HepG2 (cell line): Measurements from ENCODE around the gene HUNK. TPM values are rescaled to one million over a fixed set of nuclear protein-coding genes. Genes with fewer than 3 reads are reported as not detected.
A peak's percentile ranks its signal among the peaks of the same experiment; 100 is the strongest.

Source experiments
- ATAC-seq: fragments of 200-7000 bp; cut with Tn5 transposase; 3 replicates; pipeline ENCODE4 v1.9.1; 2020; ENCODE audit warnings: mild to moderate bottlenecking, moderate library complexity
- BruUV-seq: library from RNA; stranded (reverse); fragments of 400-500 nt; replicated peaks from 2 replicates; lab custom pipeline; 2021; lab: Mats Ljungman, UMichigan
- CTCF ChIA-PET: fragments of 300-600 bp; formaldehyde crosslinking; extraction: SDS; loops from one replicate; lab custom pipeline; 2021; ENCODE audit warnings: low total read pairs, inconsistent platforms, low intra/inter-chr PET ratio; lab: Yijun Ruan, JAX
- POLR2A ChIA-PET: fragments of 350-600 bp; sonication (Branson Sonifier 250); formaldehyde crosslinking; loops from one replicate; lab custom pipeline; 2020; ENCODE audit warnings: antibody characterized with exemption, inconsistent platforms; lab: Yijun Ruan, JAX
- DNase-seq: peaks from one replicate; pipeline ENCODE4 v3.0.0-alpha.2; 2015; ENCODE audit warnings: low spot score
- FAIRE-seq: peaks from 3 replicates; lab custom pipeline; 2011; peaks lifted over from hg19 to GRCh38; lab: Jason Lieb, UNC
- H2AFZ ChIP-seq: one replicate; pipeline ENCODE4 v1.6.1; 2011; ENCODE audit warnings: low read length, inconsistent platforms
- H3K27ac ChIP-seq: fragments of 300-600 bp; 3 replicates; pipeline ENCODE4 v1.8.0; 2011; ENCODE audit warnings: mixed run types, mild to moderate bottlenecking, mixed read lengths, low read length, inconsistent platforms; ENCODE audit not compliant: insufficient read depth; ENCODE audit errors: extremely low read length
- H3K27me3 ChIP-seq, 2 experiments: fragments of 200-600 bp in 1 of 2; 2 replicates in 1 of 2; 3 replicates in 1 of 2; pipeline versions ENCODE4 v1.6.0 to v1.8.0; 2011; ENCODE audit warnings: low read length in 2 of 2, mild to moderate bottlenecking in 2 of 2, moderate library complexity in 2 of 2, inconsistent platforms in 1 of 2; ENCODE audit not compliant: insufficient read depth in 2 of 2, control insufficient read depth in 1 of 2
- H3K36me3 ChIP-seq, 2 experiments: fragments of 200-600 bp in 1 of 2; replicated peaks in 1 of 2; 2 replicates in 1 of 2; 3 replicates in 1 of 2; pipeline versions ENCODE4 v1.5.1 to v1.8.0; 2011; ENCODE audit warnings: low read length in 2 of 2, inconsistent platforms in 1 of 2; ENCODE audit not compliant: insufficient read depth in 2 of 2, control insufficient read depth in 1 of 2
- H3K4me1 ChIP-seq: 2 replicates; pipeline ENCODE4 v1.5.1; 2012; ENCODE audit warnings: low read length, inconsistent platforms; ENCODE audit not compliant: insufficient read depth
- H3K4me2 ChIP-seq: 2 replicates; pipeline ENCODE4 v1.6.0; 2011; ENCODE audit warnings: low read depth, low read length, inconsistent platforms
- H3K4me3 ChIP-seq, 3 experiments: fragments of 200-600 bp in 1 of 3; sonication (generic), shearing (Covaris generic) in 1 of 3; replicated peaks in 1 of 3; 2 replicates each; pipeline ENCODE4 v1.5.1; 2011 to 2016; ENCODE audit warnings: low read length in 3 of 3, inconsistent platforms in 2 of 3, low read depth in 2 of 3, mild to moderate bottlenecking in 2 of 3, control low read depth in 1 of 3, mixed read lengths in 1 of 3; ENCODE audit not compliant: insufficient read depth in 1 of 3
- H3K79me2 ChIP-seq: one replicate; pipeline ENCODE4 v1.6.1; 2011; ENCODE audit warnings: low read length, inconsistent platforms; ENCODE audit not compliant: insufficient read depth
- H3K9ac ChIP-seq: 2 replicates; pipeline ENCODE4 v1.6.0; 2011; ENCODE audit warnings: mild to moderate bottlenecking, low read depth, low read length, inconsistent platforms; ENCODE audit not compliant: insufficient read depth
- H3K9me3 ChIP-seq: 2 replicates; pipeline ENCODE4 v1.5.1; 2012; ENCODE audit warnings: mild to moderate bottlenecking, low read length
- H4K20me1 ChIP-seq: 2 replicates; pipeline ENCODE4 v1.6.0; 2011; ENCODE audit warnings: inconsistent platforms, mild to moderate bottlenecking, low read length, moderate library complexity; ENCODE audit not compliant: insufficient read depth
- HNF4G ChIP-seq, 2 experiments: sonication (generic) in 1 of 2; formaldehyde crosslinking in 1 of 2; IDR thresholded peaks; 2 replicates each; pipeline versions ENCODE4 v1.4.0 to v1.6.1; 2011 to 2020; ENCODE audit warnings: borderline replicate concordance in 2 of 2, low read depth in 2 of 2, mild to moderate bottlenecking in 2 of 2, low read length in 1 of 2, missing genetic modification reagents in 1 of 2, moderate library complexity in 1 of 2
- NCOA2 ChIP-seq: sonication (generic); formaldehyde crosslinking; IDR thresholded peaks from 2 replicates; pipeline ENCODE4 v1.8.0; 2022; ENCODE audit warnings: inconsistent platforms
- NRL ChIP-seq: sonication (generic); formaldehyde crosslinking; IDR thresholded peaks from 2 replicates; pipeline ENCODE4 v1.5.0; 2020; ENCODE audit warnings: missing genetic modification reagents, mild to moderate bottlenecking, moderate library complexity, borderline replicate concordance
- SALL2 ChIP-seq: sonication (generic); formaldehyde crosslinking; IDR thresholded peaks from 2 replicates; pipeline ENCODE4 v1.8.1; 2023; ENCODE audit warnings: mild to moderate bottlenecking, missing genetic modification reagents, inconsistent platforms
- ZBTB38 ChIP-seq: sonication (generic); formaldehyde crosslinking; IDR thresholded peaks from 2 replicates; pipeline ENCODE4 v1.5.1; 2020; ENCODE audit warnings: mild to moderate bottlenecking, missing genetic modification reagents
- ZNF232 ChIP-seq: sonication (generic); formaldehyde crosslinking; IDR thresholded peaks from 2 replicates; pipeline ENCODE4 v1.4.0; 2020; ENCODE audit warnings: missing genetic modification reagents, borderline replicate concordance
- ZNF768 ChIP-seq: sonication (generic); formaldehyde crosslinking; IDR thresholded peaks from 2 replicates; pipeline ENCODE4 v1.4.0; 2020; ENCODE audit warnings: missing genetic modification reagents
- ZNF772 ChIP-seq: sonication (generic); formaldehyde crosslinking; IDR thresholded peaks from 2 replicates; pipeline ENCODE4 v1.5.0; 2020; ENCODE audit warnings: mild to moderate bottlenecking, missing genetic modification reagents
- WGBS: methylation state at CpG from one replicate; pipeline ENCODE4 v1.1.6; 2017; ENCODE audit warnings: low lambda C conversion rate; 5-methylcytosine and 5-hydroxymethylcytosine counted together
- in situ Hi-C: cut with HindIII; loops from 2 replicates; pipeline ENCODE4 v1.10.0; 2017; ENCODE audit warnings: low pct_unique_long_range_greater_than_20kb; ENCODE audit not compliant: extremely low pct_ligation_motif_present
- intact Hi-C: fragments of 100-400 bp; cut with micrococcal nuclease; formaldehyde crosslinking; loops from one replicate; pipeline ENCODE4 v1.10.0; 2022; ENCODE audit not compliant: unreplicated experiment
- polyA plus RNA-seq, 8 experiments: library from polyadenylated mRNA; depleted of rRNA in 3 of 8; stranded (reverse) in 7 of 8; unstranded in 1 of 8; fragments of >200 nt; fragmentation: Illumina TruSeq in 4 of 8; extraction: Trizol in 4 of 8; gene quantifications; 2 replicates each; pipeline versions ENCODE4 v1.2.1 to v1.2.3, GENCODE V29; 2011 to 2016; ENCODE audit warnings: low read depth in 4 of 8, missing spikeins in 1 of 8, mixed read lengths in 1 of 8; ENCODE audit not compliant: insufficient read depth in 1 of 8
- total RNA-seq, 5 experiments: library from RNA; depleted of rRNA; stranded (reverse); fragments of >200 nt; fragmentation: Illumina TruSeq; extraction: Trizol; gene quantifications; 2 replicates each; pipeline ENCODE4 v1.2.3, GENCODE V29; 2016; ENCODE audit warnings: low read depth in 1 of 5
- TF ChIP-seq, protein P1 (sequence below): sonication (generic); formaldehyde crosslinking; IDR thresholded peaks from 2 replicates; pipeline ENCODE4 v1.8.1; 2023; ENCODE audit warnings: mild to moderate bottlenecking, moderate library complexity, missing genetic modification reagents

The HUNK gene
- total and polyA plus RNA-seq, 2 of the 13 experiments (the other 11 are each of a cell fraction or from before 2014, with no cell fraction given), result 1.8 to 1.9 TPM

DNA sequence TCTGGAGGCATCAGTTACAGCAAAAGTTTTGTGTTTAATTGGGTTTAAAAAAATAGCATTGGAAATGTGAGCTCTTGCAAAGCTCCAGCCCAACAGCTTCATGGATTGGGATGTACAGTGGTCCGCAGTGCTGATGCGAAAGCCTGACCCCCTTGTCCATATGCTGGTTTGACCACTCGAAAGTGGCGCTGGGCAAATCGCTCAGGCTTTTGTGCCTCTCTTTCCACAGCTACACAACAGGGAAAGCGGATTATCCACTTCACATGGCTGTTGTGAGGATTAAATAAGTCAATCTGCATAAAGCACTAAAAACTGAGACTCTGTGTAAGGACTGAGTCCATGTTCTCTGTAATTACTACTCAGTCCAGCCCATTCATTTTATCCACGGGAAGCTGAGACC, 57.2 kb downstream of the HUNK start:
- Histone ChIP-seq H3K4me3 (peak overlapping the region in 1 of 3 experiments; percentile 6; a peak in 1 of 6 replicates), H3K4me2 (peak overlapping the region; percentile 55), H3K27ac (peak overlapping the region; percentile 77), H3K9me3 (no peaks in the 10 kb centered on the region), H3K4me1 (peaks cover 63% of the 10 kb centered on the region), H3K36me3 (peaks cover 0 to 3% of the 10 kb centered on the region in 2 experiments; a peak in 2 of 5 replicates), H3K9ac (peak overlapping the region; percentile 44; the same call in 1 of the 2 replicates), H2AFZ (no peak overlapping the region), H3K27me3 (no peaks in the 10 kb centered on the region), H4K20me1 (no peaks in the 10 kb centered on the region), H3K79me2 (peaks cover 2% of the 10 kb centered on the region)
- DNase-seq, result no peak
- ChIA-PET CTCF (no interaction called here), POLR2A (interaction anchor here (1.3 to 2.3 kb wide), 3 partner anchors 14 to 29 kb away, joined by 3 to 22 read pairs (median 10); no protein-coding TSS in a partner anchor)
- in situ Hi-C loops, result no loop called here
- no TSS peak for BruUV-seq
- TF ChIP-seq HNF4G (IDR thresholded peaks at IDR 0.05; ENCODE audit: borderline replicate concordance, low read depth, low read length) (0 out of 2 replicates have a peak, but pooled peaks have one; percentile 0), HNF4G (CRISPR knock-in tag; IDR thresholded peaks at IDR 0.05; ENCODE audit: borderline replicate concordance, low read depth) (no peak), ZNF232 (CRISPR knock-in tag) (0 out of 2 replicates have a peak, but pooled peaks have one; percentile 27), ZNF768 (CRISPR knock-in tag) (no peak), NRL (CRISPR knock-in tag) (0 out of 2 replicates have a peak, but pooled peaks have one; percentile 39), SALL2 (CRISPR knock-in tag) (no peak), NCOA2 (CRISPR knock-in tag) (no peak), ZBTB38 (peak; percentile 91), ZNF772 (CRISPR knock-in tag) (no peak)
- TF ChIP-seq, protein P1, sequence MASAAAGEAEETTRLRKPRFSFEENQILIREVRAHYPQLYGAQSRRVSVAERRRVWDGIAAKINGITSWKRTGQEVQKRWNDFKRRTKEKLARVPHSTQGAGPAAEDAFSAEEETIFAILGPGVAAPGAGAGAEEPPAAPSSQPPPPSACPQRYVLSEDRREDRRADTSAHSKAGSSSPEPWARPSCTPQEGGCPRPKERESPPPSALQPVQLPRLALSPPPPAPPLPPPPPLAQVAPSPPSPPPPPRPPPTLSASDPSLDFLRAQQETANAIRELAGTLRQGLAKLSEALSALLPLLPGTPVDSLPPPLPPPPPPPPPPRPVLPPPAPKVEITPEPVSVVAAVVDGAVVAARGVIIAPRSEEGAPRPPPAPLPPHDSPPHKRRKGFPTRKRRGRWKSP, result no peak
- no peak for ATAC-seq
- no peak for FAIRE-seq
- intact Hi-C loops, result loop anchor here (5.0 kb wide), 1 partner anchor 58 kb away; the partner anchor contains the start of gene HUNK
- 93% methylated on average over 7 of the region's 7 CpGs for WGBS
